HepG2 (cell line): Measurements from ENCODE around the gene YLPM1. TPM values are rescaled to one million over a fixed set of nuclear protein-coding genes. Genes with fewer than 3 reads are reported as not detected.

Experiments
- BCL3 ChIP-seq: sonication (generic); formaldehyde crosslinking; IDR thresholded peaks from 2 replicates; pipeline ENCODE4 v1.5.1; 2020; ENCODE audit warnings: mild to moderate bottlenecking, missing genetic modification reagents, moderate library complexity
- EEA1 ChIP-seq: sonication (generic); formaldehyde crosslinking; IDR thresholded peaks from 2 replicates; pipeline ENCODE4 v1.5.1; 2020; ENCODE audit warnings: mild to moderate bottlenecking, missing genetic modification reagents, borderline replicate concordance
- EHMT2 ChIP-seq: fragments of 200-600 bp; sonication (generic); IDR thresholded peaks from 2 replicates; pipeline ENCODE4 v1.7.0; 2017; ENCODE audit warnings: antibody characterized with exemption, low read depth, low read length, borderline replicate concordance
- FOXO4 ChIP-seq: sonication (generic); formaldehyde crosslinking; conservative IDR thresholded peaks from 2 replicates; pipeline ENCODE4 v1.8.1; 2023; ENCODE audit warnings: missing genetic modification reagents
- KLF16 ChIP-seq, 2 experiments: sonication (generic) in 1 of 2; formaldehyde crosslinking in 1 of 2; IDR thresholded peaks; 2 replicates each; pipeline versions ENCODE4 v1.6.1 to v1.8.0; 2016 to 2023; ENCODE audit warnings: missing genetic modification reagents in 2 of 2, missing compliant biosample characterization in 1 of 2
- NFKB2 ChIP-seq: sonication (generic); formaldehyde crosslinking; IDR thresholded peaks from 2 replicates; pipeline ENCODE4 v1.4.0; 2020; ENCODE audit warnings: missing genetic modification reagents, borderline replicate concordance
- PCBP2 ChIP-seq: fragments of 200-400 bp; formaldehyde crosslinking; optimal IDR thresholded peaks from 2 replicates; pipeline ENCODE3; 2018; ENCODE audit warnings: low read length, low read depth; ENCODE audit not compliant: poor library complexity, severe bottlenecking
- SIN3A ChIP-seq: IDR thresholded peaks from 2 replicates; pipeline ENCODE4 v1.6.1; 2011; ENCODE audit warnings: low read depth, mild to moderate bottlenecking, control low read depth, low read length, borderline replicate concordance
- U2AF2 ChIP-seq: fragments of 200-400 bp; formaldehyde crosslinking; IDR thresholded peaks from 2 replicates; pipeline ENCODE4 v1.6.1; 2017; ENCODE audit warnings: low read depth, mild to moderate bottlenecking, low read length
- ZBTB4 ChIP-seq: sonication (generic); formaldehyde crosslinking; IDR thresholded peaks from 2 replicates; pipeline ENCODE4 v1.4.0; 2020; ENCODE audit warnings: missing genetic modification reagents, mild to moderate bottlenecking, borderline replicate concordance
- ZNF430 ChIP-seq: sonication (generic); formaldehyde crosslinking; IDR thresholded peaks from 2 replicates; pipeline ENCODE4 v1.9.0; 2021; ENCODE audit warnings: mild to moderate bottlenecking, missing genetic modification reagents
- ZNF557 ChIP-seq: sonication (generic); formaldehyde crosslinking; IDR thresholded peaks from 2 replicates; pipeline ENCODE4 v1.4.0; 2020; ENCODE audit warnings: missing genetic modification reagents
- ZNF652 ChIP-seq: IDR thresholded peaks from 2 replicates; pipeline ENCODE4 v1.6.1; 2016; ENCODE audit warnings: low read depth, borderline replicate concordance
- ZNF678 ChIP-seq: sonication (generic); formaldehyde crosslinking; IDR thresholded peaks from 2 replicates; pipeline ENCODE4 v1.4.0; 2020; ENCODE audit warnings: mild to moderate bottlenecking, missing genetic modification reagents
- polyA plus RNA-seq, 8 experiments: library from polyadenylated mRNA; depleted of rRNA in 3 of 8; stranded (reverse) in 7 of 8; unstranded in 1 of 8; fragments of >200 nt; fragmentation: Illumina TruSeq in 4 of 8; extraction: Trizol in 4 of 8; gene quantifications; 2 replicates each; pipeline versions ENCODE4 v1.2.1 to v1.2.3, GENCODE V29; 2011 to 2016; ENCODE audit warnings: low read depth in 4 of 8, missing spikeins in 1 of 8, mixed read lengths in 1 of 8; ENCODE audit not compliant: insufficient read depth in 1 of 8
- total RNA-seq, 5 experiments: library from RNA; depleted of rRNA; stranded (reverse); fragments of >200 nt; fragmentation: Illumina TruSeq; extraction: Trizol; gene quantifications; 2 replicates each; pipeline ENCODE4 v1.2.3, GENCODE V29; 2016; ENCODE audit warnings: low read depth in 1 of 5
- TF ChIP-seq, protein P1 (sequence below): IDR thresholded peaks from 2 replicates; pipeline ENCODE4 v1.6.1; 2012; ENCODE audit warnings: low read length, improper control_type of control experiment
- TF ChIP-seq, protein P2 (sequence below): sonication (generic); formaldehyde crosslinking; IDR thresholded peaks from 2 replicates; pipeline ENCODE4 v1.4.0; 2020; ENCODE audit warnings: mild to moderate bottlenecking, missing genetic modification reagents

Gene YLPM1
- total and polyA plus RNA-seq, 2 of the 13 experiments (the other 11 are each of a cell fraction or from before 2014, with no cell fraction given), result 6.7 to 21.9 TPM

DNA sequence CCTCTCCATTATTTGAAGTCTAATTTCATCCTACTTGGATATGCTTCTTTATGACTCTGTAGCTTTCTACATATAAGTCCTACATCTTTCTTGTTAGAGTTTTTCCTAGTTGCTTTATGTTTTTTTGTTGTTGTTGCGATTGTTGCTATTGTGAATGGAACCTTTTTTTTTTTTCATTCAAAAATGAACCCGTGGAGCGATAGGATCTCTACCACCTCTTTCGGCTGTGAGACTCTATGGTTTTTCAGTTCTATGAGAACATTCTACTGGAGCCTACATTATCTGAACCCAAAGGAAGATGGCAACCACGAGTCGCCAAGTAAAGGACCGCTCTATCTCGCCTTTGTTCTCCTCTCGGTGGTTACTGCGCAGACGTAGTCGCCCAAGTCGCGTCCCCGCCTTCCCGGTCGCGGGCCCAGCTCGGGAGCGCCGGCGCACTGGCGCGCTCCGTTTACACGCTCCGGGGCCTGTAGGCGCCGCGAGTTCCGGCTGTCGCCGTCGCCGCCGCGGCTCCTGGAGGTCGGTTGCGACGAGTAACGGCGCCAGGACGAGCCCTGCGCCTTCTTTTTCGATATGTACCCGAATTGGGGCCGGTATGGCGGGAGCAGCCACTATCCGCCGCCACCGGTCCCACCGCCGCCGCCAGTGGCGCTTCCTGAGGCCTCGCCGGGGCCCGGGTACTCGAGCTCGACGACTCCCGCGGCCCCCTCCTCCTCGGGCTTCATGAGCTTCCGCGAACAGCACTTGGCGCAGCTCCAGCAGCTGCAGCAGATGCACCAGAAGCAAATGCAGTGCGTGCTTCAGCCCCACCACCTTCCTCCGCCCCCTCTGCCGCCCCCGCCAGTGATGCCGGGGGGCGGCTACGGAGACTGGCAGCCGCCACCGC is at the start of gene YLPM1 (continued):
- TF ChIP-seq KLF16 (CRISPR knock-in tag; IDR thresholded peaks at IDR 0.05) (peak in 1 of 2 experiments; percentile 76; a peak in 2 of 4 replicates), BCL3 (CRISPR knock-in tag) (peak; percentile 60; the same call in 1 of the 2 replicates), EEA1 (CRISPR knock-in tag) (no peak), SIN3A (peak; percentile 66; the same call in 1 of the 2 replicates), ZNF430 (CRISPR knock-in tag) (no peak), FOXO4 (CRISPR knock-in tag) (no peak), U2AF2 (no peak), ZNF678 (no peak), EHMT2 (no peak), PCBP2 (no peak), NFKB2 (CRISPR knock-in tag) (peak; percentile 91; the same call in 1 of the 2 replicates), ZNF652 (CRISPR knock-in tag) (no peak), ZBTB4 (0 out of 2 replicates have a peak, but pooled peaks have one; percentile 26), ZNF557 (CRISPR knock-in tag) (0 out of 2 replicates have a peak, but pooled peaks have one; percentile 37)
- TF ChIP-seq, protein P1, sequence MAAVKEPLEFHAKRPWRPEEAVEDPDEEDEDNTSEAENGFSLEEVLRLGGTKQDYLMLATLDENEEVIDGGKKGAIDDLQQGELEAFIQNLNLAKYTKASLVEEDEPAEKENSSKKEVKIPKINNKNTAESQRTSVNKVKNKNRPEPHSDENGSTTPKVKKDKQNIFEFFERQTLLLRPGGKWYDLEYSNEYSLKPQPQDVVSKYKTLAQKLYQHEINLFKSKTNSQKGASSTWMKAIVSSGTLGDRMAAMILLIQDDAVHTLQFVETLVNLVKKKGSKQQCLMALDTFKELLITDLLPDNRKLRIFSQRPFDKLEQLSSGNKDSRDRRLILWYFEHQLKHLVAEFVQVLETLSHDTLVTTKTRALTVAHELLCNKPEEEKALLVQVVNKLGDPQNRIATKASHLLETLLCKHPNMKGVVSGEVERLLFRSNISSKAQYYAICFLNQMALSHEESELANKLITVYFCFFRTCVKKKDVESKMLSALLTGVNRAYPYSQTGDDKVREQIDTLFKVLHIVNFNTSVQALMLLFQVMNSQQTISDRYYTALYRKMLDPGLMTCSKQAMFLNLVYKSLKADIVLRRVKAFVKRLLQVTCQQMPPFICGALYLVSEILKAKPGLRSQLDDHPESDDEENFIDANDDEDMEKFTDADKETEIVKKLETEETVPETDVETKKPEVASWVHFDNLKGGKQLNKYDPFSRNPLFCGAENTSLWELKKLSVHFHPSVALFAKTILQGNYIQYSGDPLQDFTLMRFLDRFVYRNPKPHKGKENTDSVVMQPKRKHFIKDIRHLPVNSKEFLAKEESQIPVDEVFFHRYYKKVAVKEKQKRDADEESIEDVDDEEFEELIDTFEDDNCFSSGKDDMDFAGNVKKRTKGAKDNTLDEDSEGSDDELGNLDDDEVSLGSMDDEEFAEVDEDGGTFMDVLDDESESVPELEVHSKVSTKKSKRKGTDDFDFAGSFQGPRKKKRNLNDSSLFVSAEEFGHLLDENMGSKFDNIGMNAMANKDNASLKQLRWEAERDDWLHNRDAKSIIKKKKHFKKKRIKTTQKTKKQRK, result no peak
- TF ChIP-seq, protein P2, sequence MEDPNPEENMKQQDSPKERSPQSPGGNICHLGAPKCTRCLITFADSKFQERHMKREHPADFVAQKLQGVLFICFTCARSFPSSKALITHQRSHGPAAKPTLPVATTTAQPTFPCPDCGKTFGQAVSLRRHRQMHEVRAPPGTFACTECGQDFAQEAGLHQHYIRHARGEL, result no peak
